GM18519 (cell line): Measurements from ENCODE around the gene CDC73.
"Not testable (repeated sequence)": the region's sequence is repeated elsewhere in the genome, so short reads cannot be mapped to it uniquely, and the experiment has no call there.

Experiments used
- ATAC-seq: cut with Tn5 transposase; IDR thresholded peaks from one replicate; pipeline ENCODE4 v1.9.1; 2021; ENCODE audit warnings: mild to moderate bottlenecking, moderate library complexity; ENCODE audit not compliant: unreplicated experiment, low FRiP score

The CDC73 gene

DNA sequence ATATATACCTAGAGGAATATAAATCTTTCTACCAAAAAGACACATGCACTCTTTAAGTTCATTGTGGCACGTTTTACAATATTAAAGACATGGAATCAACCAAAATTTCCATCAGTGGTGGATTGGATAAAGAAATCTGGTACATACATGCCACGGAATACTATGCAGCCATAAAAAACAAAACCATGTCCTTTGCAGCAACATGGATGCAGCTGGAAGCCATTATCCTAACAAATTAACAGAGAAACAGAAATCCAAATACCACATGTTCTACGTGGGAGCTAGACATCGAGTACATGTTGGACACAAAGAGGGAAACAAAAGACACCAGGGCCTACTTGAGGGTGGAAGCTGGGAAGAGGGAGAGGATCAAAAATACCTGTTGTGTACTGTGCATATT is 97.6 kb downstream of the CDC73 start:
- ATAC-seq: no peak

DNA sequence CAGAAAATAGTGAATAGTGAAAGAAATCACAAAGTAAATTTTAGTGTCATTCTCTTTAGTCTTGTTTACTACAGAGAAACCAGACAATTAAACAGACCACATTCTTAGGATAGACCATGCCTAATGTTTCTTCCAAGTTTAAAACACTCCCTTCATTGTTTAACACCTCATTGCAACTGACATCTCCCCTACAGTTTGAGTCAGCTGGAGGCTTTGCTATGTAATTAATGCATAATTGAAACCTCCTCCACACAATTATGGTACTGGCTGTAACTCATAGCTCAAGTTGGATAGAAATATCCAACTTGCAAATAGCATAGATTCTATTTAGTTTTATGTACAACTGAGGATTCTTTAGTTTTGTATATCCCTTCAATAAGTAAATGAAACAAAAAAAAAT is 99.8 kb downstream of the CDC73 start:
- no peak for ATAC-seq

DNA sequence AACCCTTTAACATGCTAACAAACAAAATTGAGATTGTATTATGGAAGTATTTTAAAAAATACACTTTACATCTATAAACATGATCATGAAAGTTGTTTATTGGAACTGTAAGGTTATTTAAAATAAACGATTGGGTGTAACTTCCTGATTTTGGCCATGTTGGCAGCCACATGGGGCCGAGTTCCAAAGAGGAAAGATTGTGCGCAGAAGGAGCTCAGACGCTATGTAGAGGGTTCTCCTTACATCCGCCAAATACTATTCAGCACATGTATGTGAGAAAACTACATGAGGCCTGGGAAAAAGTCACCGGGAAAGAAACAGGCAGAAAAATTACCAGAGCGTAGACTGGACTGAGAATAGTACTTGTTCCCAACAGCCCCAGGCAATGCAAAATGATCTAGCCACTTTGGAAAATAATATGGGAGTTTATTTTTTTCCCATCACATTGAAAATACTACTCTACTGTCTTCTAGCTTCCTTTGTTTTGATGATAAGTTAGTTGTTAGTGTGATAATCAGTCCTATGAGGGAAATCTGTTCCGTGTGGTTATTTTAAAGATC is 100.3 kb downstream of the CDC73 start:
- no peak for ATAC-seq

DNA sequence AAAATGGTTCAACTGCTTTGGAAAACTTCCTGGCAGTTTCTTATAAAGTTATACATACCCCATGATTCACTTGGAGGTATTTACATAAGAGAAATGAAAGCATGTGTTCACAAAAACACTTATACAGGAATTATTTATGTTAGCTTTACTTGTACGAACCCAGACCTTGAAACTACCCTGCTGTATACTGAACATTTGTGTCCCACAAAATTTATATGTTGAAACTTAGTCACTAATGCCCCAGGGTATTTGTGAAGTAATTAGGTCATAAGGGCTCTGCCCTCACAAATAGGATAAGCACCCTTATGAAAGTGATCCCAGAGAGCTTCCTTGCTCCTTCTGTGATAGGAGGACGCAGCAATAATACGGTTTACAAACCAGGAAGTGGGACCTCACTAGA is 107.3 kb downstream of the CDC73 start:
- no peak for ATAC-seq

DNA sequence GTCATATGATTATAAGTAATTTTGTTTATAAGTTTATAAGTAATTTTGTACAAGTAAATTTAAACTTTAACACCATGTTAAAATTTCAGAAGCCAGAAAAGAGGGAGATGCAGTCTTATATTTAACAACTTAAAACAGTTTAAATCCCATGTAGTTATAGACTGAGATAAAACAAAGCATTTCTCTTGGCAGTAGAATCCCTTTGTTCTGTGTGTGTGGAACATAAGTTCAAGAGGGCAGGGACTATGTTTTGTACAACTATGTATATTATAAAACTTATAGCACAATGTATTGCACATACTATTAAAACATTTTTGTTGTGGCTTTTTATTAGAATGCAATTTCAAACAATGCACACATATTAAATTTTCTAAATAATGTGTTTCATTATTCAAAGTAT is 109.3 kb downstream of the CDC73 start:
- not testable (repeated sequence) for ATAC-seq

DNA sequence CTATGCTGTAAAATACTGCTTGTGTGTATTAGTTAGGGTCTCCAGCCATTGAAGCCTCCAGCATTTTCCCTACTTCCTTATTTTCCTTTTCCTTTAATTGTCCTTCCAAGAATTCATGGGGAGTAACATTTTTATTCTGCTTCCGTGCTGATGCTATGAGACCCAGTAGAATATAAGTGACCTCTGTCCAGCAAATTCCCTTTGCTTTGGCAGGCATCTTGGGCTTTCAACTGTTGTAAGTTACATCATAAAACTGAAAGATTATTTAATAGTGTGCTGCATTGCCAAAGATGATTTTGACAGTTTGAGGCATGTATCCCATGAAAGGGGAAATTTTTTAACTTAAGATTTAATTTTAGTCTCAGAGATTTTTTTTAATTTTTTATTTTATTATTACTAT is 112.7 kb downstream of the CDC73 start:
- no peak for ATAC-seq

DNA sequence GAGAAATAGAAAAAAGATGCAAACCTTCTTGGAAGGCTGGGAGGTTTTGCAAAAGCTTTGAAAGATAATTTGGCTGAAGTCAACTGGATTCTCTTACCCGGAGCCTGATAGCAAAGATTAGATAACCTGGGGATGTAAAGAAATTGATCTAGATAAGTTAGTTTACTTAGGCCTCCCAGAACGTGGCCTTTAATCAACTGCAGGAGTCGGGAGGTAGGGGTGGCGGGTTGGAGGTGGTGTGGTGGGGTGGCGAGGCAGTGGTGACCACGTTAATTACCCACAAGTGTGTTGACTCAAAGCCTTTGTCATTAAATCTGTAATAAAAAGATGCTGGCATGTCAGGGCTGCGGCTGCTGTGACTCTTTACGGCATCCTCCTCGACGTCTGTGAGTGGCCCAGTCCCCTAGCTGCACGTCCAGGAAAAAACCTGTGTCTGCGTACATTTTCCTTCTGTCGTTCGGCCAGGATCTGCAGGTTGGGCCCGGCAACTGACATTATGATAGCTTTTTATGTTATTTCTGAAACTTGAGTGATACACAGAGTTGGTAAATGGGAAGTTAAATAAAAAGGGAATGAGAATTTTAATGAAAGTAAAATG is 115.6 kb downstream of the CDC73 start:
- ATAC-seq: no peak

DNA sequence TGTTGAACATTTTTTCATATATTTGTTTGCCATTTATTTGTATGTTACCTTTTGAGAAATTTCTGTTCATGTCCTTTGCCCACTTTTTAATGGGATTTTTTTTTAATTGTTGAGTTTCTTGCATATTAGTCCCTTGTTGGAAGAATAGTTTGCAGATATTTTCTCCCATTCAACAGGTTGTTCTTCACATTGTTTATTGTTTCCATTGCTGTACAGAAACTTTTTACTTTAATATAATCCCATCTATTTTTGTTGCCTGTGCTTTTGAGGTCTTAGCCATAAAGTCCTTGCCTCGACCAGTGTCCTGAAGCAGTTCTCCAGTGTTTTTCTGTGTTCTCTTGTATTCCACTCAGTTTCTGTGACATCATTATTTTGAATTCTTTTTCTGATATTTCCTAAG is 118.8 kb downstream of the CDC73 start:
- ATAC-seq: no peak

DNA sequence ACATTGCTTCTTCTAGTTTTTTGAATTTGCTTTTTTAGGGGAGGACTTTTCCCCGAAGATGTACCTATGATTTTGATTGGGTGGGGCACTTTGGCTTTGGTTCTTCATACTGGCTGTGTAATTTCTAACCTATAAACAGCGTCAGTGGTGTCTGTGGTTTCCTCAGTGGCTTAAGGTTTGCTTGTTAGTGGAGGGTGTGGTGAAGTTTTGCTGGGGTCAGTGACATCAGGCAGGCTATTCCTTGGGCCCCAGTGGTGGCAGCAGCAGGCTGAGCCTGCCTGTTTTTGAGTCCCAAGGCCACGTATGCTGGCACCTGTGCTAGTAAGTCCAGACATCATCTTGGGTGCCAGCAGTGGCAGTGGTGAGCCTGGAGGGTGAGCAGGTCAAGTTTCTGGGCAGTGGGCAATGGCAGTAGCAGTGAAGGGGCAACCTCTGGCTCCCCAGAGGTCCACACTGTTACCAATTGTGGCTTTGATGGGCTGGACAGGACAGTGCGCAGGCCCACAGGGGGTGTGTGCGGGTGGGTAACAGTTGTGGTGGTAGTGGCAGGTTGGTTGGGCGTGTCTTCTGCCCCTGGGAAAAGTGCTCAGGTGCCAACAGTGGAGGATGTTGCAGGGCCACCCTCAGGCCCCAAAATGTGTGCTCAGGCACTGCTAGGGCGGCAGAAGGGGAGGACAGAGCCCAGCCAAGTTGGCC is 119.4 kb downstream of the CDC73 start:
- ATAC-seq: no peak

DNA sequence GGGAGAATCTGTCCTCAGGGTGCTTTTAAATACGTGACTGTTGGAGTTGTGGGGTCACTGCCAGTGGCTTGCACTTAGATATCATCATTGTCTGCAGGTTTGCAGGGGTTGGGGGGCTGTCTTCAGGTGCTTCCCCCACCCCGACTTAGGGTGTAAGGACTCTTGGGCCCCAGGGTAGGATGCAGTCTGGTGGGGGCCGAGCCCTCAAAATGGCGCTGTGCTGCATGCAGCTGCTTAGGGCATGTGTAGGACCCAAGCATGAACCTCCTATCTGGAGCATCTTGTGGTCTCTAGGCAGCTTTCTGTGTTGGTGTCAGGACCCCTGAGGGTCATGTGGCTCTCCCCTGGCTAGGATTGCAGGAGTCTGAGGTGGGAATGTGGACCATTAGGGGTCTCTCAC is 120.2 kb downstream of the CDC73 start:
- no peak for ATAC-seq

DNA sequence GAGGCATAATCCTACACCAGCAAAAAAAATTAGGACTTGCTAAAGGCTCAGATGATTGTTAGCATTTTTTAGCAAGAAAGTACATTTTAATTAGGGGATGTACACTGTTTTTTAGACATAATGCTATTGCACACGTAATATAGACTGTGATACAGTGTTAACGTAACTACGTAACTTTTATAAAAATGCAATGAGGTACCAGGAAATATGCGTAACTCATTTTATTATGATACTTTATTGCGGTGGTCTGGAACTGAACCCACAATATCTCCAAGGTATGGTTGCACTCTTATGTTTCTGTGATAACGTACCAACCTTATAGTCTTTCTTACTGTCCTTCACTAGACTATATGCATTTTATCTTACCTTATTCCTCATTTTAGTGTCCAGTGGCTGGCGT is 127.4 kb downstream of the CDC73 start:
- ATAC-seq: no peak

DNA sequence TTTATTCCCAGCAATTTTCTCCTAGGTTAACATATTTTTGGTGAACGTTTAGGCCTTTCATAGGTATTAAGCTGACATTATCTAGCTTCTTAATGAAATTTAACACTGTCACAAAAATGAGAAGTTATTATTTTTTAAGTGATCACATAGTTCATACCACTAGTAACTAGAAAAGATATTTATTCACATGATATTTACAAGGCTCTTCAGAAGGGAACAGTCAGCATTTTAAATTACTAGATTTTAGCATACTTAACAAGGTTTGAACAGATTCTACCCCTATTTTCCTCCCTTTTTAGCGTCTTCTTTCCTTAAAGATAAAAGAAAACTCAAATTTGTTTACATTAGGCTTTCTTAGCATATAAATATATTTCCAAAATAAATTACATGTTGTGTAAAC is 130.1 kb downstream of the CDC73 start:
- ATAC-seq: no peak

DNA sequence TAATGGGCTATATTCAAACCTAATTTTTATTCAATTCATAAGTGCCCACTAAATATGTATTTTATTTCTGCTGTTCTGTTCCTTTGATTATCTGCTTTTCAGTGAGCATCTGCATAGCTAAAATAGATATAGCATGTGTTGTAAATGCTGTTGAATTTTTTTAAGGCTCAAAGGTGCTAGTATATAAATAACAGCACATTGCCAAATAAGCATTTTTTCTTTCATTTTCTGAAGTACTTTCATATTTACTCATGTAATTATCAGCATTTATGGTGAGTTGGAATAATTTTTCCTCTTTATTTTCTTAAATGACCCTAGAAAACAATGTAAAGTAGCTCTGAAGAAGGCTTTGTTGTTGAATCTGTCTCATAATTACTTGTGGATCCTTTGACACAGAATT is 134.2 kb downstream of the CDC73 start:
- ATAC-seq: no peak

DNA sequence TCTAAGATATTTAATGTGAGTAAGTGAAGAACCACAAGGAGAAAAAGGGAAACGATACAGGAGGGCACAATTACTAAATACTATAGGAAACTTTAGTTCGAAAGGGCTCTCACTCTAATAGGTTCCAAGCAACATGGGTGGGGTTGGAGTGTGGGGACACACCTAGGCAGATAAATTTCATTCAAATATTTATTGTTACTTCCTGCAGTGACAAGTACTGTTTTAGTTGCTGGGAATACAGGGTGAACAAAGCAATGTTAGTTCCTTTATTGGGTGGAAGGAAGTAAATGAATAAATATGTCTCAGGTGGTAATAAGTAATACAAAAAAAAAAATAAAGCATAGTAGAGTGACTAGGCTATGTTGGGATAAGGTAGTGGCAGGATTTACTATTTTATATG is 137.8 kb downstream of the CDC73 start:
- ATAC-seq: no peak

DNA sequence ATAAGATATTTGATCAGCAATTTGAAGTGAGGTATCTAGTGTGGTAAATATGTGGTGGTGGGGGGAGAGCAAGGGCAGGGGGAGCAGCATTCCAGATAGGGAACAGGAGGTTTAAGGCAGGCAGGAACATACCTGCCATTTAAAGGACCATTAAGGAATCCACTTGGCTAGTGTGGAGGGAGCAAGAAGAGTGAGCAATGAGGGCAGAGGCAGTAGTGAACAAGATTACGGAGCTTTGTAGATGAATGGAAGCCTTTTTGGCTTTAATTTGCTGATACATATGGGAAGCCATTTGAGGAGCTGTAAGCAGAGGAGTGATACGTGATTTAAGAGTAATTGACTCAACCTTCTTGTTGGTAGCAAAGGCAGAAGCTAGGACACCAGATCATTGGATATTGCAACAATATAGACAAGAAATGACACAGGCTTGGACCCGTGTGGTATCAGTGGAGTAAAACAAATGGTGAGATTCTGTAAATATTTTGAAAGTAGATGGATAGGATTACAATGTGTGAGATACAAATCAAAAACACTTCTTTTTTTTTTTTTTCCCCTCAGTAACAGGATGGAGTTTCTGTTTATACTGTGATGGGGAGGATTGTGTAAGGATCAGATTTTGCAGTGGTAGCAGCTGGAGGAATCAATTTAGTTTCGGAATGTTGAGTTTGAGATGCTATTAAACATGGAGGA is 138.4 kb downstream of the CDC73 start:
- no peak for ATAC-seq

DNA sequence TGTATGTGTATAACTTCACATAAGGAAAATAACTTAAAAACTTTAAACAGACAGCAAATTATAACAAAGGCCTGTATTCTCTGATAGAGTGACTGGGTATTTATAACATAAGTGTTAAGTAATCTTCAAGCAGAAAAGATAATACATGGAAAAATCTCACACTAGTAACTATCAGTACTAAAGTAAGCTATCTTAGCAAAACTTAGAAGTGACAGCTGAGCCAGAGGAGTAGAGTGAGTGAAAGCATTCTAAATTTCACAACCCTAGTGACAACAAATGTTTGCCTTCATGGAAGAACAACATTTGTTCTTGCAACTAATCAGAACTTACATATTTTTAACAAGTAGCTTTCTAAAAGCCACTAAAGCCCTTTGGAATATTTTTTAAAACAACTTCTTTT is 139.1 kb downstream of the CDC73 start:
- no peak for ATAC-seq

DNA sequence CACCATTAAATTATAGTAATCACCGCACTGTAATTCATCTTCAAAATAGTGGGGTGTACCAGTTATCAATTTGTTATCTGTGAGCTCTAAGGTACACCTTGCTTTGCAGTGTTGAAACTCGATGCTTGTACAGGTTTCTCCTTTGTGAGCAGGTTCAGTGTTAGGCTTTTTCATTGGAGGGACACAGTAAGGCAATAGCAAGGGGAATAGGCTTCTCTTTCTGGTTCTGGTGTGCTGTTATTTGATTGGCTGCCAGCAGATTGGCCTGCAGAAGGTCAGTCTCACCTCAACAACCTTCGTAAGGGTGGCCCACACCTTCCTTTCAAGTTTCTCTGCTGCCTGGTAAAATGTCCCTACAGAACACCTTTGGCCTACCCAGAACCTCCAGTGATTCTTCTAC is 140.8 kb downstream of the CDC73 start:
- no peak for ATAC-seq

DNA sequence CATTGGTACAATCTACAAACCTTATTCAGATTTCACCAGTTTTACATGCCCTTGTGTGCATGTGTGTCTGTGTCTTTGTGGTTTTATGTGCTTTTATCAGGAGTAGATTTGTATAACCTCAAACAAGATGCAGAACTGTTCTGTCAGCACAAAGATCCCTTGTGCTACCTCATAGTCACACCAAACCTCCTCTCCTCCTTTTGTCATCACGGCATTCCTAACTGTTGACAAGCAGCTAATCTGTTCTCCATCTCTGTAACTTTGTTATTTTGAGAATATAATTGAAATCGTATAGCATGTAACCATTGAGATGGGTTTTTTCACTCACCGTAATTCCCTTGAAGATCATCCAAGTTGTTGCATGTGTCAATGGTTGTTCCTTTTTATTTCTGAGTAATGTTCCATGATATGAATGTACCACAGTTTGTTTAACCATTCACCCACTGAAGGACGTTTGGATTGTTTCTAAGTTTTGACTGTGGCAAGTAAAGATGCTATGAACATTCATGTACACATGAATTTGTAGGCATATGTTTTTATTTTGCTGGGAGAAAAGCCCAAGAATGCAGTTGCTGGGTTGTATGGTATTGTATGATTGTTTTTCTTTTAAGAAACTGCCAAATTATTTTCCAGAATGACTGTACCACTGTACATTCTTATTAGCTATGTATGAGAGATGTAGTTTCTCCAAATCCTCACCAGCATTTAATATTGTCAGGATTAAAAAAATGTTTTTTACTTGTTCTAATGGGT is 142.7 kb downstream of the CDC73 start:
- ATAC-seq: no peak

DNA sequence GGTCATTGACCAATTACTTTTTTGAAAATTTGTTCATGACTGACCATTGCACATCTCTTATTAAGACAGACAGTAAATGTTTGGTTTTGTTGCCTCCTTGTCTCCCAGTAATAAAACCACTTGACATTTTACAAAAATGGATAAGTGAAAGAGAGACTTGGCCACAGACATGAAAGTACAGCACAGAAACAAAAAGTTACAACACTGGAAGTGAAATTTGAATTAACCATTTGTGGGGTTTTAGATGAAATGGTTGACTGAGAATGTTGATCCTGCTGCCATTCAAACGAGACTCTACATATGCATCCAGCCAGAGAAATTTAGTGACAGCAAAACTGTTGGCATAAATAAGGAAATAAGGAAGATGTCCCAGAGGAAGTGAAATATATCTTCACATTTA is 143.9 kb downstream of the CDC73 start:
- ATAC-seq: no peak

DNA sequence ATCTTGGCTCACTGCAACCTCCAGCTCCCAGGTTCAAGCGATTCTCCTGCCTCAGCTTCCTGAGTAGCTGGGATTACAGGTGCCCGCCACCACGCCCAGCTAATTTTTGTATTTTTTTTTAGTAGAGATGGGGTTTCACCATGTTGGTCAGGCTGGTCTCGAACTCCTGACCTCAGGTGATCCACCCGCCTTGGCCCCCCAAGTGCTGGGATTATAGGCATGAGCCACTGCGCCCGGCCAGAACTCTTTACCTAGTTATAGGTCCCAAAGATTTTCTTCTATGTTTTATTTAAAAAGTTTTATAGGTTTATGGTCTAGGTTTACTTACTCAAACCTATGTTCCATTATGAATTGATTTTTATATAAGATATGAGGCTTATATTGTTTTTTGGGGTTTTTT is 145.0 kb downstream of the CDC73 start:
- ATAC-seq: not testable (repeated sequence)

DNA sequence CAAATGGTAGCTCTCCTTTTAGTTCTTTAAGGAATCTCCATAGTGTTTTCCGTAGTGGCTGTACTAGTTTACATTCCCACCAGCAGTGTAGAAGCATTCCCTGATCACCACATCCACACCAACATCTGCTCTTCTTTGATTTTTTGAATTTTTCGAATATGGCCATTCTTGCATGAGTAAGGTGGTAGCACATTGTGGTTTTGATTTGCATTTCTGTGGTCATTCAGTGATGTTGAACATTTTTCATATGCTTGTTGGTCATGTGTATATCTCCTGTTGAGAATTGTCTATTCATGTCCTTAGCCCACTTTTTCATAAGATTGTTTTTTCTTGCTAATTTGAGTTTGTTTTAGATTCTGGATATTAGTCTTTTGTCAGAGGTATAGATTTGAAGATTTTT is 149.2 kb downstream of the CDC73 start:
- ATAC-seq: peak; percentile 99
